B cell (primary cell): ENCODE results near the gene SNRPN. TPM values are rescaled to one million over a fixed set of nuclear protein-coding genes. Genes with fewer than 3 reads are reported as not detected.
A peak's percentile ranks its signal among the peaks of the same experiment; 100 is the strongest.

ENCODE experiments used
- ATAC-seq: fragments of 200-7000 bp; cut with Tn5 transposase; one replicate; pipeline ENCODE4 v1.10.0; 2021; ENCODE audit warnings: low read depth, mild to moderate bottlenecking, moderate number of reproducible peaks, moderate library complexity
- CTCF ChIA-PET: fragments of 350-600 bp; sonication (Branson Sonifier 250); formaldehyde crosslinking; loops from one replicate; lab custom pipeline; 2021; ENCODE audit warnings: antibody characterized with exemption, inconsistent platforms; lab: Charles Lee
- POLR2A ChIA-PET: fragments of 350-600 bp; sonication (Branson Sonifier 250); formaldehyde crosslinking; loops from one replicate; lab custom pipeline; 2021; ENCODE audit warnings: antibody characterized with exemption; lab: Charles Lee
- DNase-seq: peaks from one replicate; pipeline ENCODE4 v3.0.0; 2013
- H2AFZ ChIP-seq: 2 replicates; pipeline ENCODE4 v1.6.1; 2012; ENCODE audit warnings: mild to moderate bottlenecking, low read depth, low read length; ENCODE audit not compliant: insufficient read depth, poor library complexity, severe bottlenecking
- H3K27ac ChIP-seq, 2 donors: 1 replicate in 1 of 2; 2 replicates in 1 of 2; pipeline ENCODE4 v1.5.1; 2012 to 2013; ENCODE audit warnings: low read length in 2 of 2, mild to moderate bottlenecking in 2 of 2, moderate library complexity in 1 of 2
- H3K27me3 ChIP-seq, 4 experiments: fragments of 200-600 bp in 1 of 4; sonication (generic) in 1 of 4; replicated peaks in 1 of 4; 1 replicate in 2 of 4; 2 replicates in 2 of 4; pipeline versions ENCODE4 v1.6.1 to v1.7.0; 2013 to 2016; ENCODE audit warnings: low read length in 3 of 4, mild to moderate bottlenecking in 2 of 4, mixed read lengths in 1 of 4, moderate library complexity in 1 of 4; ENCODE audit not compliant: insufficient read depth in 4 of 4, control insufficient read depth in 3 of 4; ENCODE audit errors: control extremely low read depth in 1 of 4
- H3K36me3 ChIP-seq, 2 experiments: replicated peaks in 1 of 2; 1 replicate in 1 of 2; 2 replicates in 1 of 2; pipeline versions ENCODE4 v1.6.1 to v1.7.1; 2013; ENCODE audit warnings: low read length in 1 of 2; ENCODE audit not compliant: insufficient read depth in 2 of 2, control insufficient read depth in 1 of 2; ENCODE audit errors: control extremely low read depth in 1 of 2, extremely low read depth in 1 of 2
- H3K4me1 ChIP-seq, 2 donors: fragments of 200-600 bp in 1 of 2; sonication (generic) in 1 of 2; 1 replicate in 1 of 2; 2 replicates in 1 of 2; pipeline versions ENCODE4 v1.5.1 to v1.6.1; 2013 to 2017; ENCODE audit warnings: low read length in 2 of 2; ENCODE audit not compliant: control insufficient read depth in 2 of 2, insufficient read depth in 2 of 2
- H3K4me2 ChIP-seq: replicated peaks from 2 replicates; pipeline ENCODE3; 2012; ENCODE audit warnings: mild to moderate bottlenecking, low read depth, low read length; ENCODE audit not compliant: poor library complexity, severe bottlenecking
- H3K4me3 ChIP-seq, 5 experiments: fragments of 200-600 bp in 1 of 5; sonication (generic) in 1 of 5; 1 replicate in 3 of 5; 2 replicates in 2 of 5; pipeline versions ENCODE4 v1.5.1 to v1.7.0; 2011 to 2016; ENCODE audit warnings: low read length in 4 of 5, mild to moderate bottlenecking in 4 of 5, low read depth in 2 of 5, control low read depth in 1 of 5, moderate library complexity in 1 of 5; ENCODE audit not compliant: insufficient read depth in 1 of 5; ENCODE audit errors: control extremely low read depth in 1 of 5, extremely low read depth in 1 of 5
- H3K79me2 ChIP-seq: fragments of 200-600 bp; sonication (generic); one replicate; pipeline ENCODE4 v1.6.0; 2016; ENCODE audit warnings: low read length; ENCODE audit not compliant: control insufficient read depth, insufficient read depth
- H3K9ac ChIP-seq: fragments of 200-600 bp; sonication (generic); 2 replicates; pipeline ENCODE4 v1.6.1; 2017; ENCODE audit warnings: mild to moderate bottlenecking, low read length, moderate library complexity
- H3K9me3 ChIP-seq, 3 donors: one replicate each; pipeline versions ENCODE4 v1.6.1 to v1.7.1; 2013; ENCODE audit warnings: low read length in 2 of 3; ENCODE audit not compliant: control insufficient read depth in 2 of 3, insufficient read depth in 1 of 3; ENCODE audit errors: control extremely low read depth in 1 of 3
- H4K20me1 ChIP-seq: 2 replicates; pipeline ENCODE4 v1.6.0; 2012; ENCODE audit warnings: mild to moderate bottlenecking, low read length; ENCODE audit not compliant: insufficient read depth, control insufficient read depth, poor library complexity, severe bottlenecking
- H3K27ac Mint-ChIP-seq: one replicate; pipeline ENCODE4 v1.8.0; 2021; ENCODE audit warnings: mixed read lengths
- H3K27me3 Mint-ChIP-seq: one replicate; pipeline ENCODE4 v1.8.0; 2021; ENCODE audit warnings: mixed read lengths
- H3K4me1 Mint-ChIP-seq: one replicate; pipeline ENCODE4 v1.8.0; 2021; ENCODE audit warnings: mixed read lengths
- H3K4me3 Mint-ChIP-seq: one replicate; pipeline ENCODE4 v1.8.0; 2021; ENCODE audit warnings: mixed read lengths
- H3K9me3 Mint-ChIP-seq: one replicate; pipeline ENCODE4 v1.8.0; 2022; ENCODE audit warnings: mixed read lengths; ENCODE audit not compliant: insufficient read depth
- CTCF ChIP-seq: fragments of 200-600 bp; IDR thresholded peaks from one replicate; pipeline ENCODE4 v1.8.0; 2022; ENCODE audit warnings: antibody characterized with exemption, mild to moderate bottlenecking
- EZH2 ChIP-seq: IDR thresholded peaks from 2 replicates; pipeline ENCODE4 v1.6.1; 2012; ENCODE audit warnings: borderline replicate concordance, low read depth, mild to moderate bottlenecking, moderate library complexity, low read length; ENCODE audit not compliant: insufficient read depth, poor library complexity, severe bottlenecking
- WGBS: methylation state at CpG from one replicate; pipeline ENCODE4 v1.1.5; 2013; ENCODE audit warnings: missing lambda C conversion rate; ENCODE audit not compliant: insufficient coverage; 5-methylcytosine and 5-hydroxymethylcytosine counted together
- intact Hi-C: fragments of 100-400 bp; cut with micrococcal nuclease; formaldehyde crosslinking; loops from one replicate; pipeline ENCODE4 v1.10.0; 2022
- polyA plus RNA-seq: library from polyadenylated mRNA; depleted of rRNA; stranded (reverse); fragments of >200 nt; gene quantifications from 2 replicates; pipeline ENCODE4 v1.2.3, GENCODE V29; 2012
- total RNA-seq, 2 donors: library from RNA; stranded (reverse); fragments of 120-200 nt in 1 of 2; gene quantifications; 1 replicate in 1 of 2; 2 replicates in 1 of 2; pipeline versions ENCODE4 v1.2.3 to v1.2.4, GENCODE V29; 2013 to 2022

SNRPN gene
- total and polyA plus RNA-seq, 2 donors (not counting 1 experiment from before 2014, with no cell fraction given), result 83.6 to 119 TPM

GRCh38 chr15:24948495-24948894 lies 6.3 kb upstream of the SNRPN start:
- no CpG with 5 or more reads among the region's 3 CpGs for WGBS
- POLR2A ChIA-PET, result no interaction called here
- DNase-seq, result no peak

GRCh38 chr15:24955531-24955921 lies 739 bp downstream of the SNRPN start:
- CTCF ChIA-PET, result no interaction called here
- Histone ChIP-seq H3K79me2 (peaks cover 55% of the 10 kb centered on the region), H3K27ac (peak overlapping the region; percentile 74), H3K9ac (peak overlapping the region; percentile 72), H3K36me3 (peaks cover 0 to 2% of the 10 kb centered on the region in 2 experiments), H3K4me3 (peak overlapping the region; percentile 78 to 93 (median 81)), H3K9me3 (peaks cover 1 to 38% (median 1%) of the 10 kb centered on the region in 3 donors), H3K27me3 (no peaks in the 10 kb centered on the region), H3K4me2 (peak overlapping the region; percentile 59), H4K20me1 (no peaks in the 10 kb centered on the region), H2AFZ (peak overlapping the region; percentile 80), H3K4me1 (peaks cover 11 to 18% of the 10 kb centered on the region in 2 donors)
- Mint-ChIP-seq H3K4me3 (peak overlapping the region; percentile 90), H3K9me3 (peaks cover 3% of the 10 kb centered on the region), H3K27ac (peak overlapping the region; percentile 95), H3K4me1 (peaks cover 29% of the 10 kb centered on the region), H3K27me3 (no peaks in the 10 kb centered on the region)
- intact Hi-C loops, result loop anchor here (10.0 kb wide), 1 partner anchor 1129 kb away; no protein-coding TSS in a partner anchor
- TF ChIP-seq CTCF, result no peak
- no peak for TF ChIP-seq EZH2
- DNase-seq (no peak), ATAC-seq (peak; percentile 14)
- 36% methylated on average over 28 of the region's 31 CpGs for WGBS
- POLR2A ChIA-PET, result interaction anchor here (0.6 kb wide), 1 partner anchor 484 kb away, joined by 7 read pairs; no protein-coding TSS in a partner anchor

More at GRCh38 chr15:24948495-24948894, 6.3 kb upstream of the SNRPN start:
- H3K27me3 Mint-ChIP-seq, result no peaks in the 10 kb centered on the region
- Histone ChIP-seq H3K27ac (no peak overlapping the region), H3K27me3 (no peaks in the 10 kb centered on the region), H3K4me1 (no peaks in the 10 kb centered on the region), H2AFZ (no peak overlapping the region), H4K20me1 (no peaks in the 10 kb centered on the region), H3K36me3 (no peaks in the 10 kb centered on the region), H3K4me3 (no peak overlapping the region), H3K9ac (no peak overlapping the region), H3K4me2 (no peak overlapping the region), H3K9me3 (peaks cover 0 to 6% (median 3%) of the 10 kb centered on the region in 3 donors), H3K79me2 (no peaks in the 10 kb centered on the region)
- intact Hi-C loops, result no loop called here
- CTCF ChIA-PET, result no interaction called here
- no peak overlapping the region for H3K27ac Mint-ChIP-seq
- TF ChIP-seq CTCF, result no peak
- TF ChIP-seq EZH2, result no peak
- no peaks in the 10 kb centered on the region for H3K9me3 Mint-ChIP-seq
- H3K4me3 Mint-ChIP-seq, result no peak overlapping the region
- H3K4me1 Mint-ChIP-seq, result no peaks in the 10 kb centered on the region
- no peak for ATAC-seq
